Type B pancreatic cell (in vitro differentiated cells): ENCODE data around the gene PRPF6. TPM values are rescaled to one million over a fixed set of nuclear protein-coding genes. Genes with fewer than 3 reads are reported as not detected.

ENCODE experiments used
- DNase-seq: peaks from one replicate; pipeline ENCODE4 v3.0.0; 2021; ENCODE audit warnings: mixed read lengths; ENCODE audit not compliant: unreplicated experiment; ENCODE audit errors: extremely low spot score
- H3K27ac Mint-ChIP-seq: 2 replicates; pipeline ENCODE4 v1.8.0; 2021; ENCODE audit warnings: mild to moderate bottlenecking, mixed read lengths
- H3K27me3 Mint-ChIP-seq: 2 replicates; pipeline ENCODE4 v1.8.0; 2021; ENCODE audit warnings: mixed read lengths
- H3K36me3 Mint-ChIP-seq: 2 replicates; pipeline ENCODE4 v1.8.0; 2021; ENCODE audit warnings: mixed read lengths
- H3K4me1 Mint-ChIP-seq: one replicate; pipeline ENCODE4 v1.8.0; 2021; ENCODE audit warnings: mixed read lengths; ENCODE audit not compliant: unreplicated experiment
- H3K4me3 Mint-ChIP-seq: 2 replicates; pipeline ENCODE4 v1.8.0; 2021; ENCODE audit warnings: mild to moderate bottlenecking, mixed read lengths
- H3K9me3 Mint-ChIP-seq: 2 replicates; pipeline ENCODE4 v1.8.0; 2021; ENCODE audit warnings: mixed read lengths
- total RNA-seq: library from RNA; stranded (reverse); gene quantifications from 2 replicates; pipeline ENCODE4 v1.2.1, GENCODE V29; 2021; ENCODE audit warnings: low replicate concordance
- TF ChIP-seq, protein P1 (sequence below): fragments of 200-600 bp; sonication (generic); conservative IDR thresholded peaks from 2 replicates; pipeline ENCODE4 v1.5.0; 2021; ENCODE audit warnings: antibody characterized with exemption, mild to moderate bottlenecking

Gene PRPF6
- total RNA-seq, 1 donor from 2014 or later, result 67.9 TPM

DNA sequence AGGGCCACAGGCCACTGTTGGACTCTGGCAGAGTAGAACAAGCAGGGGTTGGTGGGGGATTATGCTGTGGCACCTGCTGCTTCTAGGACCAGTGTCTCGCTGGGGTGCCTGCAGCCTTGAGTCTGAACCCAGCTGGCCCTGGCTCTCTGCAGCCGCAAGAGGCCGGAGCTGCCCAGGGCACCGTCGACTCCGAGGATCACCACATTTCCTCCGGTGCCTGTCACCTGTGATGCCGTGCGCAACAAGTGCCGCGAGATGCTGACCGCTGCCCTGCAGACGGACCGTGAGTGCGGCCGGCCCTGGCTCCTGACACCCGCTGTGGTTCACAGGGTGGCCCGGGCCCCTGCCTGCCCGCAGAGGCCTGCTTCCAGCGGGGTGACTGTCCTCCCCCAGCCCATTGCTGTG is 88.3 kb downstream of the PRPF6 start:
- TF ChIP-seq, protein P1, sequence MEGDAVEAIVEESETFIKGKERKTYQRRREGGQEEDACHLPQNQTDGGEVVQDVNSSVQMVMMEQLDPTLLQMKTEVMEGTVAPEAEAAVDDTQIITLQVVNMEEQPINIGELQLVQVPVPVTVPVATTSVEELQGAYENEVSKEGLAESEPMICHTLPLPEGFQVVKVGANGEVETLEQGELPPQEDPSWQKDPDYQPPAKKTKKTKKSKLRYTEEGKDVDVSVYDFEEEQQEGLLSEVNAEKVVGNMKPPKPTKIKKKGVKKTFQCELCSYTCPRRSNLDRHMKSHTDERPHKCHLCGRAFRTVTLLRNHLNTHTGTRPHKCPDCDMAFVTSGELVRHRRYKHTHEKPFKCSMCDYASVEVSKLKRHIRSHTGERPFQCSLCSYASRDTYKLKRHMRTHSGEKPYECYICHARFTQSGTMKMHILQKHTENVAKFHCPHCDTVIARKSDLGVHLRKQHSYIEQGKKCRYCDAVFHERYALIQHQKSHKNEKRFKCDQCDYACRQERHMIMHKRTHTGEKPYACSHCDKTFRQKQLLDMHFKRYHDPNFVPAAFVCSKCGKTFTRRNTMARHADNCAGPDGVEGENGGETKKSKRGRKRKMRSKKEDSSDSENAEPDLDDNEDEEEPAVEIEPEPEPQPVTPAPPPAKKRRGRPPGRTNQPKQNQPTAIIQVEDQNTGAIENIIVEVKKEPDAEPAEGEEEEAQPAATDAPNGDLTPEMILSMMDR, result no peak
- H3K27ac Mint-ChIP-seq, result no peak overlapping the region
- no peaks in the 10 kb centered on the region for H3K9me3 Mint-ChIP-seq
- no peaks in the 10 kb centered on the region for H3K27me3 Mint-ChIP-seq
- no peaks in the 10 kb centered on the region for H3K36me3 Mint-ChIP-seq
- H3K4me3 Mint-ChIP-seq, result no peak overlapping the region
- no peak for DNase-seq
- peaks cover 5% of the 10 kb centered on the region for H3K4me1 Mint-ChIP-seq

DNA sequence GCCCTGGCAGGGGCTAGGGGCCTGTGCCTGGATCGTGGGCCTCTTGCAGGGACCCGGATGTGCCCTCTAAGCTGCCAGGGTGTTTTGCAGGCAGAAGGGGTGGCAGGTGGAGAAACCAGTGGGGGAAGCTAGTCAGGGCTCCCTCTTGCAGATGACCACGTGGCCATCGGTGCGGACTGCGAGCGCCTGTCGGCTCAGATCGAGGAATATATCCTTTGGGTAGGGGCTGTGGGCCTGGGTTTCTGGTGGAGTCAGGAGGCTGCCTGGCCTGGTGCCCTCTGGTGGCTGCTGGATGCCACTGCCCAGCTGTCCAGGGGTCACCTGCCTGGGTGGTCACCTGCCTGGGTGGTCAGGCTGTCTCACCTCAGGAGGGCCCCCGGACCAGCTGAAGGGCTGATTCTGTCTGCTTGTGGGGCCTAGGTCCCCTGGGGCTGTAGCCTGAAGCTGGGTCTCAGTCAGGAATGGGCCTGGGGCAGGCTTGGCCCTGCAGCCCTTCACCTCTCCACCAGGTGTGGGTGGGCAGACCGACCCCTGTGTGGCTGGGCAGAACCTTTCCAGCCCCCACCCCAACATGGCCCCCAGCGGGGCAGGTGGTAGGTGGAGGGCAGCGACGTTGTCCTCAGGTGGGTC is 88.8 kb downstream of the PRPF6 start:
- Mint-ChIP-seq H3K27me3 (no peaks in the 10 kb centered on the region), H3K4me1 (peaks cover 5% of the 10 kb centered on the region), H3K27ac (no peak overlapping the region), H3K4me3 (no peak overlapping the region), H3K36me3 (no peaks in the 10 kb centered on the region), H3K9me3 (no peaks in the 10 kb centered on the region)
- TF ChIP-seq, protein P1, result peak; percentile 89
- DNase-seq, result no peak

DNA sequence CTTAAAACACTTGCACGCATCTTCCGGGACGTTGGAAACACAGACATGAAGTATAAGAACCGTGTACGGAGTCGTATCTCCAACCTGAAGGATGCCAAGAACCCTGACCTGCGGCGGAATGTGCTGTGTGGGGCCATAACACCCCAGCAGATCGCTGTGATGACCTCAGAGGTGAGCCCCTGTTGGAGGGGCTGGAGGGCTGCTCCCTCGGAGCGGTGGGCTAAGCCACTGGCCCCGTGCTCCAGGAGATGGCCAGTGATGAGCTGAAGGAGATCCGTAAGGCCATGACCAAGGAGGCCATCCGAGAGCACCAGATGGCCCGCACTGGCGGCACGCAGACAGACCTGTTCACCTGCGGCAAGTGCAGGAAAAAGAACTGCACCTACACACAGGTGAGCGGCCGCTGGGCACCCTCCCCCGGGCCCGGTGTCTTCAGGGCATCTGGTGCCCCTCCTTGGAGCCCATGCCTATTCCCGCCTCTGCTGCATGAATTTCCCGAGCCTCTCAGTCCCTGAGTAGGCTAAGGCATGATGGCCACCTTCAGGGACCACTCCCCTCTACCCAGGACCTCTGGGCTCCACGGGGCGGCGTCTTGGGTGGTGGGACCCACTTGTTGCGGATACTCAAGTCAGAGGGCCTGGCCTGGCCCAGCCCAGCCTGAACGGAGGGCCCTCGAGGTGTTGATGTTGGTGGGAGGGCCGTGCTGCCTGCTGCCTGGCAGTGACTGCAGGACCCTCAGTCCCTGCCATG is 89.5 kb downstream of the PRPF6 start:
- Mint-ChIP-seq H3K36me3 (no peaks in the 10 kb centered on the region), H3K4me3 (no peak overlapping the region), H3K4me1 (peaks cover 1% of the 10 kb centered on the region), H3K27me3 (no peaks in the 10 kb centered on the region), H3K9me3 (no peaks in the 10 kb centered on the region), H3K27ac (no peak overlapping the region)
- TF ChIP-seq, protein P1, result no peak
- DNase-seq, result no peak

DNA sequence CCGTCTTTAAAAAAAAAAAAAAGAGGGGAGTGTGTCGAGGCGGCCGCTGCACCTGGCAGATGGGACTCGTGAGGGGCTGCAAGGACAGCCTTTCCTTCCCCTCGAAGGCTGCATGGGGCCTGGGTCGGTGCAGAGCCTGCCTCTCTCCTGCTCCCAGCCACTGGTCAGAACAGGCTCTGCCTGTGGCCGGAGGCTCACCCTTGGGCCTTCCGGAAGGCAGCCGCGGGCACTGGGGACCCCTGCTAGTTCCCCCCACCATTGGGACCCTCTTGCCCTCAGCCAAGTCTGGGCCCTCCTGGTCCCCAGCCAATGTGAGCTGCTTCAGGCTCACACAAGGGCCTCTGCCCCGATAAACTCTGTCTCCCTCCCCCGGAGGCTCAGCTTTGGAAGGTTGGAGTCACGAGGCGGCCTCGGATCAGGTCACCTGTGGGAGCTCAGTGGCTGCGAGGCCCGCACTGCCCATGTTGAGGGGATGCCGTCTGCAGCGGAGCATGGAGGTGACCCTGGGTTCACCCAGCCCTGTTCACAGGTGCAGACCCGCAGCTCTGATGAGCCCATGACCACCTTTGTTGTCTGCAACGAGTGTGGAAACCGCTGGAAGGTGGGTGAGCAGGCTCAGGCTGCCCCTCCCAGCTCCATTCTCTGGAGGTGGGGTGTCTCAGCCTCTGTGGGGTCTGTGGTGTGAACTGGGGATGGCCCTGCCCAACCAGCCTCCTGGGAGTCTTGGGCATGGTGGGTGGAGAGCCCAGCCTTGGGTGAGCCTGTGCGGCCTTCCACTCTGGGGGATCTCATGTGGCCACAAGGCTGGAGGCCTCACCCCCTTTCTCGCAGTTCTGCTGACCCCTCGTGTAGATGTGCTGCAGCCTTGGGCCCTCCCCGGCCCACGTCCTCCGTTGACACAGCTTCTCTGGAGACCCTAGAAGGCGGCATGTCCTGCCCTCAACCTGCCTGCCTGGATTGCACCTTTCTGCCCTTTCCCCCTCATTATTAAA is 90.7 kb downstream of the PRPF6 start:
- Mint-ChIP-seq H3K4me3 (no peak overlapping the region), H3K9me3 (no peaks in the 10 kb centered on the region), H3K27me3 (no peaks in the 10 kb centered on the region), H3K4me1 (no peaks in the 10 kb centered on the region), H3K36me3 (no peaks in the 10 kb centered on the region), H3K27ac (no peak overlapping the region)
- TF ChIP-seq, protein P1, result no peak
- DNase-seq, result no peak

DNA sequence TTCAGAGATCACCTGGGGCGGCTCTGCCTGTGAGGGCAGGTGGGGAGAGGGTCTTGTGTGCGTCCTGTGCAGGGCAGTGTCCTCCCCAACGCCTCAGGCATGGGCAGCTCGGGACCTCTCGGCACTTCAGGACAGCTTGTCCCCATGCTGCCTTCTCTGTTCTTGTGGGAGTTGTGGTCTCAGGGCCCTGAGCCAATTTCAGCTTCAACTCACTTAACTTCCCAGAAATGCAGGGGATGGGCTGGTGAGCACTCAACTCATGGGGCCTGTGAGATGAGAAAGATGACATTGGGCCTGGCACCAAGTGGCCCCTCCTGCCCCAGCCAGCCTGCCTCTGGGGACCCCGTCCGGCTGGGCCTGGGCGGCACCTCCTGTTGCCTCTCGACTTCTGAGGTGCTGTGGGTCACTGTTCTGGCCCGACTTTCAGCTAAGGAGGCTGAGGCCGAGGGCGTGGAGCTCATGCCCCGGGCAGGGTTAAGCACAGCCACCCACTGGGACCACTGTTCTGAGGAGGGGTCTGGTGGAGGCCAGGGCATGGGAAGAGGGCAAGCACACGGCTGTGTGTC is 91.6 kb downstream of the PRPF6 start:
- H3K27ac Mint-ChIP-seq, result no peak overlapping the region
- no peaks in the 10 kb centered on the region for H3K9me3 Mint-ChIP-seq
- H3K4me3 Mint-ChIP-seq, result no peak overlapping the region
- H3K4me1 Mint-ChIP-seq, result no peaks in the 10 kb centered on the region
- no peaks in the 10 kb centered on the region for H3K27me3 Mint-ChIP-seq
- TF ChIP-seq, protein P1, result no peak
- DNase-seq, result no peak
- no peaks in the 10 kb centered on the region for H3K36me3 Mint-ChIP-seq
